HEK293 (cell line): Measurements from ENCODE around the gene SLC28A3.

Source experiments
- CTCF ChIP-seq: fragments of 450-650 bp; formaldehyde crosslinking; IDR thresholded peaks from 2 replicates; pipeline ENCODE4 v1.5.1; 2016; ENCODE audit warnings: missing biosample characterization, missing genetic modification characterization
- PRDM10 ChIP-seq: fragments of 450-650 bp; formaldehyde crosslinking; IDR thresholded peaks from 2 replicates; pipeline ENCODE4 v1.5.1; 2016; ENCODE audit warnings: missing biosample characterization, missing genetic modification characterization
- SP7 ChIP-seq: fragments of 450-650 bp; formaldehyde crosslinking; IDR thresholded peaks from 2 replicates; pipeline ENCODE4 v1.5.1; 2016; ENCODE audit warnings: missing biosample characterization, missing genetic modification characterization
- TRIM28 ChIP-seq: IDR thresholded peaks from 2 replicates; pipeline ENCODE4 v1.6.1; 2011; ENCODE audit warnings: low read length, control low read depth, borderline replicate concordance
- ZBTB21 ChIP-seq: fragments of 450-650 bp; formaldehyde crosslinking; IDR thresholded peaks from 2 replicates; pipeline ENCODE4 v1.5.1; 2017; ENCODE audit warnings: missing biosample characterization, missing genetic modification characterization
- ZNF335 ChIP-seq: fragments of 450-650 bp; formaldehyde crosslinking; conservative IDR thresholded peaks from 2 replicates; pipeline ENCODE4 v1.5.1; 2016; ENCODE audit warnings: missing biosample characterization, missing genetic modification characterization
- ZNF501 ChIP-seq: fragments of 450-650 bp; formaldehyde crosslinking; IDR thresholded peaks from 2 replicates; pipeline ENCODE4 v1.5.1; 2016; ENCODE audit warnings: missing biosample characterization, missing genetic modification characterization
- ZNF521 ChIP-seq: fragments of 450-650 bp; formaldehyde crosslinking; IDR thresholded peaks from 2 replicates; pipeline ENCODE4 v1.5.1; 2017; ENCODE audit warnings: missing biosample characterization, mild to moderate bottlenecking, missing genetic modification characterization

- TF ChIP-seq TRIM28 (no peak), SP7 (tag by site-specific recombination) (no peak), ZNF335 (tag by site-specific recombination) (no peak), PRDM10 (tag by site-specific recombination) (no peak), ZNF501 (no peak), CTCF (tag by site-specific recombination) (no peak), ZNF521 (tag by site-specific recombination) (no peak), ZBTB21 (tag by site-specific recombination) (no peak)
Measured at GRCh38 chr9:84383178-84383577, 42.6 kb upstream of the SLC28A3 start.
